C4-2B (cell line): ENCODE data around the gene CRACDL.

ENCODE experiments used
- H3K27ac ChIP-seq: fragments of 450-650 bp; 2 replicates; pipeline ENCODE4 v1.5.1; 2017
- CTCF ChIP-seq: fragments of 450-650 bp; conservative IDR thresholded peaks from 2 replicates; pipeline ENCODE4 v1.5.1; 2017; ENCODE audit warnings: mild to moderate bottlenecking
- ZFX ChIP-seq: fragments of 450-650 bp; IDR thresholded peaks from 2 replicates; pipeline ENCODE4 v1.6.1; 2017

Gene CRACDL

GRCh38 chr2:98924910-98925309 lies 11.1 kb downstream of the CRACDL start:
- no peak overlapping the region for H3K27ac ChIP-seq
- TF ChIP-seq CTCF (no peak), ZFX (no peak)

GRCh38 chr2:98924038-98924830 lies 11.8 kb downstream of the CRACDL start:
- no peak for TF ChIP-seq CTCF
- no peak for TF ChIP-seq ZFX
- H3K27ac ChIP-seq = no peak overlapping the region

- TF ChIP-seq CTCF (no peak; the same call in 1 of the 2 replicates), ZFX (no peak)
- H3K27ac ChIP-seq = no peak overlapping the region
Observed at GRCh38 chr2:98923244-98923940, 12.6 kb downstream of the CRACDL start.

GRCh38 chr2:98921062-98921461 lies 15.0 kb downstream of the CRACDL start:
- TF ChIP-seq CTCF = no peak
- H3K27ac ChIP-seq = no peak overlapping the region

GRCh38 chr2:98917031-98917471 lies 19.0 kb downstream of the CRACDL start:
- no peak for TF ChIP-seq CTCF
- no peak for TF ChIP-seq ZFX
- no peak overlapping the region for H3K27ac ChIP-seq

GRCh38 chr2:98915751-98916358 lies 20.2 kb downstream of the CRACDL start:
- H3K27ac ChIP-seq = no peak overlapping the region
- no peak for TF ChIP-seq CTCF
- no peak for TF ChIP-seq ZFX
